Endodermal cell (in vitro differentiated cells): Measurements from ENCODE around the gene RASAL3. TPM values are rescaled to one million over a fixed set of nuclear protein-coding genes. Genes with fewer than 3 reads are reported as not detected.
A peak's percentile ranks its signal among the peaks of the same experiment; 100 is the strongest.

Source experiments
- DNase-seq: peaks from one replicate; pipeline ENCODE4 v3.0.0-alpha.2; 2017
- H3K27ac ChIP-seq: 2 replicates; pipeline ENCODE4 v1.5.1; 2013; ENCODE audit warnings: mild to moderate bottlenecking, low read depth, low read length, moderate library complexity
- H3K27me3 ChIP-seq: 2 replicates; pipeline ENCODE4 v1.6.1; 2013; ENCODE audit warnings: mild to moderate bottlenecking, low read length, moderate library complexity; ENCODE audit not compliant: insufficient read depth, control insufficient read depth, poor library complexity, severe bottlenecking
- H3K36me3 ChIP-seq: 2 replicates; pipeline ENCODE4 v1.7.0; 2013; ENCODE audit warnings: mild to moderate bottlenecking, low read length, moderate library complexity; ENCODE audit not compliant: control insufficient read depth, insufficient read depth
- H3K4me1 ChIP-seq: one replicate; pipeline ENCODE4 v1.7.0; 2013; ENCODE audit warnings: low read length; ENCODE audit not compliant: control insufficient read depth, insufficient read depth
- H3K4me3 ChIP-seq: 2 replicates; pipeline ENCODE4 v1.5.1; 2013; ENCODE audit warnings: mild to moderate bottlenecking, low read length, moderate library complexity
- H3K9ac ChIP-seq: 2 replicates; pipeline ENCODE4 v1.6.1; 2013; ENCODE audit warnings: mild to moderate bottlenecking, low read length, moderate library complexity; ENCODE audit not compliant: poor library complexity, severe bottlenecking; ENCODE audit errors: extremely low read depth
- H3K9me3 ChIP-seq: 2 replicates; pipeline ENCODE4 v1.6.1; 2013; ENCODE audit warnings: mild to moderate bottlenecking, low read length, moderate library complexity; ENCODE audit not compliant: control insufficient read depth
- H3K27ac Mint-ChIP-seq: 2 replicates; pipeline ENCODE4 v1.8.0; 2020; ENCODE audit warnings: mixed read lengths
- H3K27me3 Mint-ChIP-seq: 2 replicates; pipeline ENCODE4 v1.8.0; 2021; ENCODE audit warnings: mild to moderate bottlenecking, mixed read lengths; ENCODE audit not compliant: insufficient read depth
- H3K36me3 Mint-ChIP-seq: 2 replicates; pipeline ENCODE4 v1.8.0; 2020; ENCODE audit warnings: low read depth, mixed read lengths
- H3K4me1 Mint-ChIP-seq: 2 replicates; pipeline ENCODE4 v1.8.0; 2020; ENCODE audit warnings: mixed read lengths
- H3K4me3 Mint-ChIP-seq: 2 replicates; pipeline ENCODE4 v1.8.0; 2020; ENCODE audit warnings: mild to moderate bottlenecking, moderate library complexity, mixed read lengths
- H3K9me3 Mint-ChIP-seq: 2 replicates; pipeline ENCODE4 v1.8.0; 2020; ENCODE audit warnings: mild to moderate bottlenecking, mixed read lengths
- CTCF ChIP-seq: fragments of 200-600 bp; sonication (generic); conservative IDR thresholded peaks from 2 replicates; pipeline ENCODE4 v1.5.0; 2021; ENCODE audit warnings: antibody characterized with exemption, mild to moderate bottlenecking
- WGBS, 2 experiments: methylation state at CpG; one replicate each; pipeline versions ENCODE4 v1.1.5 to v1.1.7; 2013; ENCODE audit warnings: missing lambda C conversion rate in 2 of 2, mixed read lengths in 1 of 2; ENCODE audit not compliant: insufficient coverage in 1 of 2, insufficient read length in 1 of 2; 5-methylcytosine and 5-hydroxymethylcytosine counted together
- total RNA-seq, 2 donors: library from RNA; stranded (reverse); fragmentation: NEBNext Ultra II Directional in 1 of 2; extraction: Animal tissue kit (Norgen Biotek cat#: 25700) in 1 of 2; gene quantifications; 2 replicates in 1 of 2; 3 replicates in 1 of 2; pipeline ENCODE4 v1.2.1, GENCODE V29; 2021

Gene RASAL3
- total RNA-seq, 2 donors from 2014 or later: not detected

GRCh38 chr19:15421721-15422260 is 42.6 kb downstream of the RASAL3 start:
- 92 to 94% methylated on average over 8 to 15 of the region's 15 CpGs for WGBS, 2 experiments

GRCh38 chr19:15421136-15421695 is 43.1 kb downstream of the RASAL3 start:
- no peak overlapping the region for H3K4me3 Mint-ChIP-seq
- Histone ChIP-seq H3K27ac (no peak overlapping the region), H3K4me3 (no peak overlapping the region), H3K4me1 (peaks cover 3% of the 10 kb centered on the region), H3K9me3 (peaks cover 11% of the 10 kb centered on the region), H3K9ac (no peak overlapping the region), H3K36me3 (peaks cover 33% of the 10 kb centered on the region), H3K27me3 (no peaks in the 10 kb centered on the region)
- H3K4me1 Mint-ChIP-seq: peaks cover 9% of the 10 kb centered on the region
- WGBS, 2 experiments: 91 to 96% methylated on average over 7 to 12 of the region's 12 CpGs
- H3K27me3 Mint-ChIP-seq: no peaks in the 10 kb centered on the region
- H3K27ac Mint-ChIP-seq: no peak overlapping the region
- peaks cover 38% of the 10 kb centered on the region for H3K36me3 Mint-ChIP-seq
- peaks cover 8% of the 10 kb centered on the region for H3K9me3 Mint-ChIP-seq
- no peak for DNase-seq
- no peak for TF ChIP-seq CTCF

More at GRCh38 chr19:15421721-15422260, 42.6 kb downstream of the RASAL3 start:
- Mint-ChIP-seq H3K4me3 (no peak overlapping the region), H3K4me1 (peaks cover 9% of the 10 kb centered on the region), H3K27me3 (no peaks in the 10 kb centered on the region), H3K27ac (no peak overlapping the region), H3K9me3 (peaks cover 8% of the 10 kb centered on the region), H3K36me3 (peaks cover 37% of the 10 kb centered on the region)
- H3K4me3 ChIP-seq: no peak overlapping the region
- peaks cover 11% of the 10 kb centered on the region for H3K9me3 ChIP-seq
- peaks cover 33% of the 10 kb centered on the region for H3K36me3 ChIP-seq
- no peaks in the 10 kb centered on the region for H3K27me3 ChIP-seq
- peaks cover 3% of the 10 kb centered on the region for H3K4me1 ChIP-seq
- TF ChIP-seq CTCF: no peak
- no peak overlapping the region for H3K27ac ChIP-seq
- H3K9ac ChIP-seq: no peak overlapping the region
- DNase-seq: no peak

- Mint-ChIP-seq H3K36me3 (peaks cover 37% of the 10 kb centered on the region), H3K9me3 (peaks cover 8% of the 10 kb centered on the region), H3K27me3 (no peaks in the 10 kb centered on the region), H3K4me3 (peak overlapping the region; percentile 93), H3K4me1 (peaks cover 9% of the 10 kb centered on the region), H3K27ac (no peak overlapping the region)
- no peak for DNase-seq
- H3K27me3 ChIP-seq: no peaks in the 10 kb centered on the region
- H3K4me3 ChIP-seq: peak overlapping the region; percentile 66
- no peak overlapping the region for H3K9ac ChIP-seq
- WGBS, 2 experiments: 71 to 72% methylated on average over 15 to 16 of the region's 16 CpGs
- peaks cover 11% of the 10 kb centered on the region for H3K9me3 ChIP-seq
- TF ChIP-seq CTCF: peak; percentile 15
- peaks cover 38% of the 10 kb centered on the region for H3K36me3 ChIP-seq
- H3K27ac ChIP-seq: no peak overlapping the region
- peaks cover 3% of the 10 kb centered on the region for H3K4me1 ChIP-seq
These were observed 44.8 kb downstream of the RASAL3 start for GRCh38 chr19:15419413-15420025.
